Stomach (tissue), 4 donors: Measurements from ENCODE around the gene CD96.

Source experiments
- EP300 ChIP-seq: sonication (generic); formaldehyde crosslinking; IDR thresholded peaks from one replicate; pipeline ENCODE4 v1.6.1; 2017; ENCODE audit warnings: antibody characterized with exemption
- POLR2A ChIP-seq, 4 donors: fragments of 450-650 bp; IDR thresholded peaks; one replicate each; pipeline ENCODE4 v1.6.1; 2016; ENCODE audit warnings: antibody characterized with exemption in 4 of 4, control low read depth in 2 of 4, mild to moderate bottlenecking in 1 of 4, moderate library complexity in 1 of 4
- POLR2AphosphoS5 ChIP-seq, 3 donors: sonication (generic); formaldehyde crosslinking; IDR thresholded peaks; one replicate each; pipeline ENCODE4 v1.6.1; 2016; ENCODE audit warnings: antibody characterized with exemption in 3 of 3
- TF ChIP-seq, protein P1 (sequence below), 7 experiments: fragments of 450-650 bp in 4 of 7; fragments of 200-600 bp in 3 of 7; sonication (generic) in 3 of 7; IDR thresholded peaks; one replicate each; pipeline ENCODE4 v1.5.1; 2016 to 2019; ENCODE audit warnings: antibody characterized with exemption in 7 of 7, control low read depth in 2 of 7, mild to moderate bottlenecking in 1 of 7

DNA sequence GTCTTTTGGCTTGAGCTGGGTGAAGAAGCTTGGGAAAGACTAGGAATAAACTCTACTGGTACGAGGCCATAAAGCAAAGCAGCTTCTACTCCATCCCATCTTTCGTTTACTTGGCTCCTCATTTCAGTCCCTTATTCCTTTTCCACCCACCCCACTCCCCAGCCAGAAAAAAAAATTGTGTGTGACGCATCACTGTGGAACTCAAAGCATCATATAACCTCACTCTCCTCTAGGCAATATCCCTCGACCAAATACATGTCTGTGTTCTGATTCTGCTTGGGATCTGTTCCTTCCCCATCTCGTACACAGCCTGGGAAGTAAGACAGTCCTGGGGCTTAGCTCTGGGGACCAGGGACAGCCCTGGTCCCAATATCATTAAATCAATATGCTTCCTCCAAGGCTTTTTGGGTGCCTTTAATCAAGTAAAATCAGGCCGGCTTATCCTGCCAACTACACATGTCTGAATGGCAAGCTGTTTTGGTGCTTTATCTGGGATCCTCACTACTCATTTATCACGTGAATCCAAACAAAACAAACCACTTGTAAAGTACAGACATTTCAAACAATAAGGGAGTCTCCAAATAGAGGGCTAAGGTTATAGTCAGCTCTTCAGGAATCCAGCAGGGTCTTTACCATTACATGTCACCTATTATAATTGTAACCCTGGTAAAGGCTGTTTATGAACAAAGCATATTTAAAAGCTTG, 128.1 kb downstream of the CD96 start:
- TF ChIP-seq, protein P1, sequence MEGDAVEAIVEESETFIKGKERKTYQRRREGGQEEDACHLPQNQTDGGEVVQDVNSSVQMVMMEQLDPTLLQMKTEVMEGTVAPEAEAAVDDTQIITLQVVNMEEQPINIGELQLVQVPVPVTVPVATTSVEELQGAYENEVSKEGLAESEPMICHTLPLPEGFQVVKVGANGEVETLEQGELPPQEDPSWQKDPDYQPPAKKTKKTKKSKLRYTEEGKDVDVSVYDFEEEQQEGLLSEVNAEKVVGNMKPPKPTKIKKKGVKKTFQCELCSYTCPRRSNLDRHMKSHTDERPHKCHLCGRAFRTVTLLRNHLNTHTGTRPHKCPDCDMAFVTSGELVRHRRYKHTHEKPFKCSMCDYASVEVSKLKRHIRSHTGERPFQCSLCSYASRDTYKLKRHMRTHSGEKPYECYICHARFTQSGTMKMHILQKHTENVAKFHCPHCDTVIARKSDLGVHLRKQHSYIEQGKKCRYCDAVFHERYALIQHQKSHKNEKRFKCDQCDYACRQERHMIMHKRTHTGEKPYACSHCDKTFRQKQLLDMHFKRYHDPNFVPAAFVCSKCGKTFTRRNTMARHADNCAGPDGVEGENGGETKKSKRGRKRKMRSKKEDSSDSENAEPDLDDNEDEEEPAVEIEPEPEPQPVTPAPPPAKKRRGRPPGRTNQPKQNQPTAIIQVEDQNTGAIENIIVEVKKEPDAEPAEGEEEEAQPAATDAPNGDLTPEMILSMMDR (IDR thresholded peaks at IDR 0.05): no peak
- TF ChIP-seq POLR2A (IDR thresholded peaks at IDR 0.05): no peak
- TF ChIP-seq EP300: no peak
- no peak for TF ChIP-seq POLR2AphosphoS5 (IDR thresholded peaks at IDR 0.05)
